OCI-LY7 (cell line): ENCODE results near the gene CS.

Experiments used
- CTCF ChIP-seq: fragments of 200-600 bp; sonication (generic); conservative IDR thresholded peaks from 2 replicates; pipeline ENCODE4 v1.5.1; 2014; ENCODE audit warnings: mild to moderate bottlenecking, antibody characterized with exemption, low read length, moderate library complexity, mixed read lengths
- EZH2phosphoT487 ChIP-seq: fragments of 200-600 bp; sonication (generic); IDR thresholded peaks from 2 replicates; pipeline ENCODE4 v1.6.1; 2018; ENCODE audit warnings: low read depth, borderline replicate concordance, mild to moderate bottlenecking, mixed run types, antibody characterized with exemption, low read length, moderate library complexity, mixed read lengths

GRCh38 chr12:56236091-56236490 lies 64.0 kb downstream of the CS start:
- TF ChIP-seq CTCF (no peak), EZH2phosphoT487 (no peak)
